OCI-LY7 (cell line): ENCODE measurements around the gene CFAP97D2. TPM values are rescaled to one million over a fixed set of nuclear protein-coding genes. Genes with fewer than 3 reads are reported as not detected.

Source experiments
- BruUV-seq: library from RNA; stranded (reverse); fragments of 400-500 nt; replicated peaks from 2 replicates; lab custom pipeline; 2021; lab: Mats Ljungman, UMichigan
- CTCF ChIA-PET: fragments of 300-600 bp; sonication (Branson Sonifier 250); formaldehyde crosslinking; loops from one replicate; lab custom pipeline; 2022; ENCODE audit warnings: antibody characterized with exemption; ENCODE audit not compliant: unreplicated experiment; lab: Charles Lee
- POLR2A ChIA-PET: fragments of 300-600 bp; sonication (Branson Sonifier 250); formaldehyde crosslinking; loops from one replicate; lab custom pipeline; 2022; ENCODE audit warnings: antibody characterized with exemption; lab: Charles Lee
- DNase-seq: peaks from one replicate; pipeline ENCODE4 v3.0.0-alpha.2; 2015; ENCODE audit warnings: low spot score
- H2AFZ ChIP-seq: fragments of 200-600 bp; sonication (generic), shearing (Covaris generic); 2 replicates; pipeline ENCODE4 v1.6.1; 2014; ENCODE audit warnings: mild to moderate bottlenecking, antibody characterized with exemption, low read length, moderate library complexity
- H3K27ac ChIP-seq: fragments of 200-600 bp; sonication (generic); 2 replicates; pipeline ENCODE4 v1.5.1; 2014; ENCODE audit warnings: mixed run types, low read depth, mild to moderate bottlenecking, moderate library complexity, low read length, inconsistent platforms; ENCODE audit not compliant: poor library complexity, severe bottlenecking
- H3K36me3 ChIP-seq: fragments of 200-600 bp; sonication (generic); 2 replicates; pipeline ENCODE4 v1.6.1; 2014; ENCODE audit warnings: mild to moderate bottlenecking, antibody characterized with exemption, low read length, moderate library complexity, mixed read lengths; ENCODE audit not compliant: insufficient read depth
- H3K4me1 ChIP-seq: fragments of 200-600 bp; sonication (generic); 2 replicates; pipeline ENCODE4 v1.5.1; 2014; ENCODE audit warnings: mild to moderate bottlenecking, low read length; ENCODE audit not compliant: insufficient read depth, poor library complexity, severe bottlenecking
- H3K4me2 ChIP-seq: fragments of 200-600 bp; sonication (generic); 2 replicates; pipeline ENCODE4 v1.6.1; 2014; ENCODE audit warnings: mild to moderate bottlenecking, low read length
- H3K4me3 ChIP-seq: fragments of 200-600 bp; sonication (generic); 2 replicates; pipeline ENCODE4 v1.5.1; 2014; ENCODE audit warnings: mild to moderate bottlenecking, low read depth, low read length; ENCODE audit not compliant: poor library complexity, severe bottlenecking
- H3K79me2 ChIP-seq: fragments of 200-600 bp; sonication (generic); 2 replicates; pipeline ENCODE4 v1.6.1; 2016; ENCODE audit warnings: low read depth, mild to moderate bottlenecking, low read length, moderate library complexity, mixed read lengths; ENCODE audit not compliant: insufficient read depth
- H3K9me2 ChIP-seq: fragments of 200-600 bp; sonication (generic); 2 replicates; pipeline ENCODE4 v1.6.1; 2016; ENCODE audit warnings: mild to moderate bottlenecking, low read length, mixed read lengths; ENCODE audit not compliant: insufficient read depth
- H3K9me3 ChIP-seq: fragments of 200-600 bp; sonication (generic); 2 replicates; pipeline ENCODE4 v1.6.1; 2014; ENCODE audit warnings: mild to moderate bottlenecking, mixed run types, low read length, mixed read lengths
- H4K20me1 ChIP-seq: fragments of 200-600 bp; sonication (generic); 2 replicates; pipeline ENCODE4 v1.6.1; 2014; ENCODE audit warnings: mild to moderate bottlenecking, antibody characterized with exemption, low read length, moderate library complexity, mixed read lengths; ENCODE audit not compliant: insufficient read depth
- CTCF ChIP-seq: fragments of 200-600 bp; sonication (generic); conservative IDR thresholded peaks from 2 replicates; pipeline ENCODE4 v1.5.1; 2014; ENCODE audit warnings: mild to moderate bottlenecking, antibody characterized with exemption, low read length, moderate library complexity, mixed read lengths
- EZH2phosphoT487 ChIP-seq: fragments of 200-600 bp; sonication (generic); IDR thresholded peaks from 2 replicates; pipeline ENCODE4 v1.6.1; 2018; ENCODE audit warnings: low read depth, borderline replicate concordance, mild to moderate bottlenecking, mixed run types, antibody characterized with exemption, low read length, moderate library complexity, mixed read lengths
- intact Hi-C: fragments of 100-400 bp; cut with micrococcal nuclease; formaldehyde crosslinking; loops from one replicate; pipeline ENCODE4 v1.10.0; 2022; ENCODE audit not compliant: unreplicated experiment
- total RNA-seq, 2 experiments: library from RNA; depleted of rRNA in 1 of 2; stranded (reverse); fragments of >200 nt in 1 of 2; shearing (Covaris generic) in 1 of 2; gene quantifications; 2 replicates each; pipeline ENCODE4 v1.2.3, GENCODE V29; 2014 to 2022

Gene CFAP97D2
- total RNA-seq, 2 experiments from 2014 or later = not detected

DNA sequence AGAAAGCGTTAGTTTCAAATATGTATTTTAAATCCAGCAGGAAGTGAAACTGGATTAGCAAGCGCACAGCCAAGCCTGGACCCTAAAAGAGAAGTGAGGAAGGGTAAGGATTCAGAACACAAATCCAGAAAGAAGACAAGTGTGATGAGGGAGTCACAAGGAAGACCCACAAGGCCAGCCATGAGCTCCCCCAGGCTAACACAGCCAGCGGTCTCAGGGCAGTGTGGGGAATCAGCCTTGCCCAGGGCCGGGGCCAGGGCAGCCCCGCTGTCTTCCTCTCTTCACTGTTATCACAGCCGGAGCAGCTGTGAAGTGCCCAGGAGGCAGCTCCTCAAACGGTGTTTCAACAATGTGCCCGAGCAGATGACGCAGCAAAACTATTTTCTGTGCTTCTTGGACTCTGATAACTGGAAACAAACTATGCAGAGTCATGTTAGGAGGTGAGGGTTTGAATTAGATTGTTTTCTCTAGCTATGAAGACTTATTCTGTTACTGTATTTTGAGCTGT is 43.5 kb downstream of the CFAP97D2 start:
- H3K4me2 ChIP-seq = 0 out of 2 replicates have a peak overlapping the region, but pooled peaks have one; percentile 20
- intact Hi-C loops = no loop called here
- no TSS peak for BruUV-seq

DNA sequence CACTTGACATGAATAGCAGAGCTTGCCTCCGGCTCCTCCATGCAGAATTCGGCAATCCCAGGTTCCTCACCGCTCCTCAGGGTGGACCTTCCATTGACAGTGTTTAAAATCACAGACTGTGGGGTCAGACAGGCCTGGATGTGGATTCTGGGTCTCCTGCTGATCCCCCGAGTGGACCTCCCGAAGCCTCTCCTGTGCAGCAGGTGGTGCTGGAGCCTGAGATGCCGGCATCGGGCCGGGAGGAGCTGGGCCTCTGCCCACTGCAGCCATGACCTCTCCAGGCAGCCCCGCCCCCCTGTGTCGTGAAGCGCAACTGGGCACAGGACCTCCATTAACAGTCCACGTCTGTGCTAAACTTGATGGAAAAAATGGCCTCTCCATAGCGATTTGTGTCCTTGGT is 45.1 kb downstream of the CFAP97D2 start:
- no TSS peak for BruUV-seq
- no peaks in the 10 kb centered on the region for H3K79me2 ChIP-seq
- peaks cover 10% of the 10 kb centered on the region for H3K4me1 ChIP-seq
- TF ChIP-seq EZH2phosphoT487 = no peak
- no peak for TF ChIP-seq CTCF
- H2AFZ ChIP-seq = no peak overlapping the region
- no peak for DNase-seq
- H3K4me3 ChIP-seq = no peak overlapping the region
- H3K9me2 ChIP-seq = no peaks in the 10 kb centered on the region
- no peaks in the 10 kb centered on the region for H3K36me3 ChIP-seq
- intact Hi-C loops = no loop called here
- no peaks in the 10 kb centered on the region for H3K9me3 ChIP-seq
- no peaks in the 10 kb centered on the region for H4K20me1 ChIP-seq
- ChIA-PET CTCF (no interaction called here), POLR2A (no interaction called here)
- no peak overlapping the region for H3K4me2 ChIP-seq
- H3K27ac ChIP-seq = no peak overlapping the region

More for the DNA sequence above, 43.5 kb downstream of the CFAP97D2 start:
- ChIA-PET POLR2A (no interaction called here), CTCF (no interaction called here)
- no peaks in the 10 kb centered on the region for H3K9me2 ChIP-seq
- no peak for DNase-seq
- no peaks in the 10 kb centered on the region for H3K9me3 ChIP-seq
- no peak overlapping the region for H3K4me3 ChIP-seq
- H3K36me3 ChIP-seq = no peaks in the 10 kb centered on the region
- TF ChIP-seq EZH2phosphoT487 = no peak
- no peak for TF ChIP-seq CTCF
- no peak overlapping the region for H2AFZ ChIP-seq
- no peaks in the 10 kb centered on the region for H4K20me1 ChIP-seq
- H3K4me1 ChIP-seq = peaks cover 10% of the 10 kb centered on the region
- no peaks in the 10 kb centered on the region for H3K79me2 ChIP-seq
- no peak overlapping the region for H3K27ac ChIP-seq

GRCh38 chr13:114225610-114226009 is 46.6 kb downstream of the CFAP97D2 start:
- Histone ChIP-seq H3K79me2 (no peaks in the 10 kb centered on the region), H4K20me1 (no peaks in the 10 kb centered on the region), H3K9me3 (no peaks in the 10 kb centered on the region), H3K4me1 (peaks cover 10% of the 10 kb centered on the region), H3K4me3 (no peak overlapping the region), H3K36me3 (no peaks in the 10 kb centered on the region), H3K9me2 (no peaks in the 10 kb centered on the region), H3K27ac (no peak overlapping the region), H2AFZ (no peak overlapping the region), H3K4me2 (no peak overlapping the region)
- POLR2A ChIA-PET = no interaction called here
- TF ChIP-seq CTCF = no peak
- no peak for TF ChIP-seq EZH2phosphoT487
- no peak for DNase-seq
- intact Hi-C loops = loop anchor here (2.0 to 5.0 kb wide), 4 partner anchors 83 to 409 kb away; no protein-coding TSS in a partner anchor
- CTCF ChIA-PET = no interaction called here
- BruUV-seq = no TSS peak
